WI38 (cell line): ENCODE data around the gene KLK14.

ENCODE experiments used
- H3K4me3 ChIP-seq: 2 replicates; pipeline ENCODE4 v1.5.1; 2011; ENCODE audit warnings: low read depth, mild to moderate bottlenecking, control low read depth, low read length
- CTCF ChIP-seq: IDR thresholded peaks from 2 replicates; pipeline ENCODE4 v1.5.1; 2012; ENCODE audit warnings: low read depth, mild to moderate bottlenecking, control low read depth, low read length

The KLK14 gene

DNA sequence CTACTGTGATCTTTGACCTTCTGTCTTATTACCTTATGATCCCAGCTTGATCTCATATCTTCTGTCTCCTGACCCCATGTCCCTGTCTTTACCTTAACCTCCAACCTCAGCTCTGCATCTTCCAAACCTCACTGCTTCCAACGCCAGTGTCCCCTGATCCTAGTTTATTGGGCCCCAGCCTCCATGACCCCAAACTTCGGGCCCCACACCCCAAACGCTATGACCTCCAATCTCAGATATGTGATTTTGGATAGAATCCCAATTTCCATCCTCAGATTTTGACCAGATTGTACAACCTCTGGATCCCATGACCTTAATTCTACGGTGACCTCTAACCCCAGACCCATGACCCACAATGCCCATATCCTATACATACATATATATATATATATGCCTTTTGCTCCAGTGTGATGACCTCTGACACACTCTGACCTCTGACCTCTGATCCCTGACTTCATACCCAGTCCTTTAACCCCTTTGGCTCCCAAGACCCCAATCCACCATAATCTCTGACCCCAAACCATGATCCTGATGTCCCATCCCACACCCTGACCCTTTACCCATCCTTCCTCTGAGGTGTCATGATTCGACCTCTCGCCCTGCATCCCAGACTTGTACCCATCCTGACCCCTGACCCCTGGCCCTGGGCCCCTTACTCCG is 51.3 kb downstream of the KLK14 start:
- no peak overlapping the region for H3K4me3 ChIP-seq
- TF ChIP-seq CTCF, result no peak

- no peak overlapping the region for H3K4me3 ChIP-seq
- TF ChIP-seq CTCF, result no peak
Observed at GRCh38 chr19:51030631-51031030, 52.1 kb downstream of the KLK14 start.

- no peak overlapping the region for H3K4me3 ChIP-seq
- TF ChIP-seq CTCF, result no peak
Observed at GRCh38 chr19:51029718-51030117, 53.0 kb downstream of the KLK14 start.
